Urothelium cell line (cell line): ENCODE results near the gene PRSS21.

Experiments used
- DNase-seq: peaks from one replicate; pipeline ENCODE4 v3.0.0; 2011; ENCODE audit warnings: low spot score, mixed read lengths
- FAIRE-seq: peaks from 2 replicates; lab custom pipeline; 2011; peaks lifted over from hg19 to GRCh38; lab: Jason Lieb, UNC

Gene PRSS21

GRCh38 chr16:2840914-2841313 is 23.9 kb downstream of the PRSS21 start:
- DNase-seq = no peak
- FAIRE-seq = no peak

- DNase-seq = no peak
- no peak for FAIRE-seq
Measured at GRCh38 chr16:2841606-2842339, 24.7 kb downstream of the PRSS21 start.

- FAIRE-seq (no peak), DNase-seq (no peak)
Measured at GRCh38 chr16:2842340-2843000, 25.4 kb downstream of the PRSS21 start.

GRCh38 chr16:2843526-2843925 is 26.5 kb downstream of the PRSS21 start:
- no peak for FAIRE-seq
- DNase-seq = no peak

GRCh38 chr16:2845116-2845515 is 28.1 kb downstream of the PRSS21 start:
- FAIRE-seq (peak; percentile 32), DNase-seq (no peak)

- FAIRE-seq = peak; percentile 72
- DNase-seq = peak; percentile 73
Measured at GRCh38 chr16:2846511-2847310, 29.7 kb downstream of the PRSS21 start.

GRCh38 chr16:2848933-2849725 is 32.1 kb downstream of the PRSS21 start:
- no peak for FAIRE-seq
- no peak for DNase-seq

GRCh38 chr16:2852003-2852730 is 35.1 kb downstream of the PRSS21 start:
- DNase-seq = no peak

GRCh38 chr16:2852731-2853507 is 35.9 kb downstream of the PRSS21 start:
- no peak for FAIRE-seq
- no peak for DNase-seq

More at GRCh38 chr16:2852003-2852730, 35.1 kb downstream of the PRSS21 start:
- no peak for FAIRE-seq

- FAIRE-seq (no peak), DNase-seq (no peak)
Measured at GRCh38 chr16:2853531-2854073, 36.6 kb downstream of the PRSS21 start.

GRCh38 chr16:2854700-2855309 is 37.8 kb downstream of the PRSS21 start:
- peak; percentile 20 for FAIRE-seq
- DNase-seq = no peak

- no peak for DNase-seq
- no peak for FAIRE-seq
Measured at GRCh38 chr16:2855536-2855935, 38.5 kb downstream of the PRSS21 start.

GRCh38 chr16:2856061-2856670 is 39.1 kb downstream of the PRSS21 start:
- no peak for FAIRE-seq
- no peak for DNase-seq

- no peak for FAIRE-seq
- DNase-seq = no peak
Measured at GRCh38 chr16:2856686-2857450, 39.8 kb downstream of the PRSS21 start.

- DNase-seq (no peak), FAIRE-seq (no peak)
Measured at GRCh38 chr16:2857451-2858244, 40.6 kb downstream of the PRSS21 start, which contains the start of gene PRSS22. PRSS22 (minus strand) TSS chr16:2858170; CDS start chr16:2858104, 66 bp downstream.

GRCh38 chr16:2858245-2859025 is 41.4 kb downstream of the PRSS21 start:
- DNase-seq = no peak

More at GRCh38 chr16:2858245-2859025, 41.4 kb downstream of the PRSS21 start:
- FAIRE-seq = no peak
